ENCODE data around the gene SYT11.
A peak's percentile ranks its signal among the peaks of the same experiment; 100 is the strongest.

SYT11 gene

GRCh38 chr1:155934097-155934935 lies 74.9 kb downstream of the SYT11 start, which contains the start of gene KHDC4:
KHDC4 (minus strand) TSS chr1:155934413; CDS start chr1:155934373, 40 bp downstream.
- DNase-seq (ENCODE audit: low read depth, low spot score): peak; percentile 88
